GM23338 (cell line): ENCODE results near the gene GRM4. TPM values are rescaled to one million over a fixed set of nuclear protein-coding genes. Genes with fewer than 3 reads are reported as not detected.

Source experiments
- ATAC-seq: fragments of 200-7000 bp; cut with Tn5 transposase; 3 replicates; pipeline ENCODE4 v1.9.1; 2020
- DNase-seq: peaks from one replicate; pipeline ENCODE4 v3.0.0-alpha.2; 2015; ENCODE audit warnings: low spot score
- H2AFZ ChIP-seq: fragments of 200-600 bp; sonication (generic); 2 replicates; pipeline ENCODE4 v1.8.0; 2016; ENCODE audit warnings: antibody characterized with exemption, mild to moderate bottlenecking, moderate library complexity
- H3F3A ChIP-seq: fragments of 200-600 bp; sonication (generic); replicated peaks from 2 replicates; pipeline ENCODE4 v1.8.0; 2017; ENCODE audit warnings: antibody characterized with exemption, mixed run types, low read depth
- H3K27ac ChIP-seq: fragments of 200-600 bp; sonication (generic); 2 replicates; pipeline ENCODE4 v1.6.1; 2016; ENCODE audit warnings: low read depth
- H3K27me3 ChIP-seq: fragments of 200-600 bp; sonication (generic); 2 replicates; pipeline ENCODE4 v1.8.0; 2016; ENCODE audit warnings: mild to moderate bottlenecking, mixed run types, moderate library complexity; ENCODE audit not compliant: insufficient read depth
- H3K36me3 ChIP-seq: fragments of 200-600 bp; sonication (generic); 2 replicates; pipeline ENCODE4 v1.8.0; 2016; ENCODE audit warnings: mild to moderate bottlenecking; ENCODE audit not compliant: insufficient read depth
- H3K4me1 ChIP-seq: fragments of 200-600 bp; sonication (generic); 2 replicates; pipeline ENCODE4 v1.8.0; 2016; ENCODE audit warnings: mild to moderate bottlenecking, moderate library complexity; ENCODE audit not compliant: insufficient read depth
- H3K4me2 ChIP-seq: fragments of 200-600 bp; sonication (generic); 2 replicates; pipeline ENCODE4 v1.7.1; 2017; ENCODE audit warnings: mixed run types
- H3K4me3 ChIP-seq: fragments of 200-600 bp; sonication (generic); 2 replicates; pipeline ENCODE4 v1.6.1; 2016; ENCODE audit warnings: mixed run types
- H3K79me2 ChIP-seq: fragments of 200-600 bp; sonication (generic); replicated peaks from 2 replicates; pipeline ENCODE4 v1.8.0; 2017; ENCODE audit warnings: mild to moderate bottlenecking; ENCODE audit not compliant: insufficient read depth
- H3K9me2 ChIP-seq: fragments of 200-600 bp; sonication (generic); 2 replicates; pipeline ENCODE4 v1.8.0; 2017; ENCODE audit not compliant: insufficient read depth
- H4K20me1 ChIP-seq: fragments of 200-600 bp; sonication (generic); replicated peaks from 2 replicates; pipeline ENCODE4 v1.8.0; 2017; ENCODE audit warnings: mild to moderate bottlenecking; ENCODE audit not compliant: insufficient read depth
- H3K27ac Mint-ChIP-seq: 2 replicates; pipeline ENCODE4 v1.8.0; 2020; ENCODE audit warnings: inconsistent platforms, mild to moderate bottlenecking, moderate library complexity, mixed read lengths
- H3K27me3 Mint-ChIP-seq: 3 replicates; pipeline ENCODE4 v1.8.0; 2022; ENCODE audit warnings: low read depth, mild to moderate bottlenecking, moderate library complexity, mixed read lengths, inconsistent platforms; ENCODE audit not compliant: insufficient read depth, poor library complexity
- H3K36me3 Mint-ChIP-seq: 3 replicates; pipeline ENCODE4 v1.8.0; 2021; ENCODE audit warnings: low read depth, mild to moderate bottlenecking, inconsistent platforms, moderate library complexity, mixed read lengths
- H3K4me1 Mint-ChIP-seq: 3 replicates; pipeline ENCODE4 v1.8.0; 2020; ENCODE audit warnings: mild to moderate bottlenecking, inconsistent platforms, mixed read lengths
- H3K4me3 Mint-ChIP-seq: 3 replicates; pipeline ENCODE4 v1.8.0; 2021; ENCODE audit warnings: moderate library complexity, mild to moderate bottlenecking, inconsistent platforms, mixed read lengths
- H3K9me3 Mint-ChIP-seq: 3 replicates; pipeline ENCODE4 v1.8.0; 2020; ENCODE audit warnings: moderate library complexity, mild to moderate bottlenecking, inconsistent platforms, mixed read lengths
- CREB1 ChIP-seq: fragments of 250-450 bp; sonication (Bioruptor Pico); IDR thresholded peaks from 2 replicates; pipeline ENCODE4 v1.5.0; 2020; ENCODE audit warnings: low read depth, mild to moderate bottlenecking, moderate library complexity
- CTCF ChIP-seq, 2 experiments: fragments of 200-600 bp in 1 of 2; sonication (generic) in 1 of 2; conservative IDR thresholded peaks; 2 replicates each; pipeline versions ENCODE4 v1.5.1 to v1.6.1; 2016 to 2017; ENCODE audit warnings: antibody characterized with exemption in 2 of 2, low read depth in 2 of 2, mild to moderate bottlenecking in 2 of 2, moderate library complexity in 1 of 2
- ETS1 ChIP-seq: IDR thresholded peaks from 2 replicates; pipeline ENCODE4 v1.6.1; 2016; ENCODE audit warnings: antibody characterized with exemption
- EZH2 ChIP-seq: fragments of 200-600 bp; sonication (generic); IDR thresholded peaks from one replicate; pipeline ENCODE4 v1.8.0; 2017; ENCODE audit warnings: antibody characterized with exemption, mild to moderate bottlenecking, low read depth; ENCODE audit not compliant: unreplicated experiment
- EZH2phosphoT487 ChIP-seq: fragments of 200-600 bp; sonication (generic); IDR thresholded peaks from one replicate; pipeline ENCODE4 v1.8.1; 2018; ENCODE audit warnings: antibody characterized with exemption; ENCODE audit not compliant: unreplicated experiment
- JUNB ChIP-seq: IDR thresholded peaks from one replicate; pipeline ENCODE4 v1.6.1; 2016; ENCODE audit warnings: antibody characterized with exemption; ENCODE audit not compliant: unreplicated experiment
- NANOG ChIP-seq: IDR thresholded peaks from 2 replicates; pipeline ENCODE4 v1.6.1; 2016; ENCODE audit warnings: antibody characterized with exemption, borderline replicate concordance
- POLR2AphosphoS5 ChIP-seq: IDR thresholded peaks from 2 replicates; pipeline ENCODE4 v1.6.1; 2016; ENCODE audit warnings: antibody characterized with exemption, low read depth
- STAT1 ChIP-seq: IDR thresholded peaks from one replicate; pipeline ENCODE4 v1.6.1; 2016; ENCODE audit warnings: antibody characterized with exemption; ENCODE audit not compliant: unreplicated experiment
- ZNF114 ChIP-seq: fragments of 250-450 bp; sonication (Bioruptor Pico); IDR thresholded peaks from 2 replicates; pipeline ENCODE4 v1.5.0; 2020; ENCODE audit warnings: mild to moderate bottlenecking, moderate library complexity
- ZNF331 ChIP-seq: fragments of 250-450 bp; sonication (Bioruptor Pico); IDR thresholded peaks from 2 replicates; pipeline ENCODE4 v1.5.0; 2020; ENCODE audit warnings: low read depth, mild to moderate bottlenecking, moderate library complexity
- polyA plus RNA-seq: library from polyadenylated mRNA; unstranded; fragments of >200 nt; fragmentation: Nextera tagmentation; extraction: Ambion mirVana; gene quantifications from 2 replicates; pipeline ENCODE4 v1.2.1, GENCODE V29; 2016
- total RNA-seq: library from RNA; depleted of rRNA; stranded (reverse); fragments of >200 nt; shearing (Covaris generic); gene quantifications from 2 replicates; pipeline ENCODE4 v1.2.3, GENCODE V29; 2014
- TF ChIP-seq, protein P1 (sequence below): fragments of 250-450 bp; sonication (Bioruptor Pico); IDR thresholded peaks from 2 replicates; pipeline ENCODE4 v1.5.0; 2020; ENCODE audit warnings: mild to moderate bottlenecking, moderate library complexity
- TF ChIP-seq, protein P2 (sequence below): IDR thresholded peaks from one replicate; pipeline ENCODE4 v1.6.1; 2018; ENCODE audit warnings: antibody characterized with exemption; ENCODE audit not compliant: unreplicated experiment

The GRM4 gene
- total and polyA plus RNA-seq, 2 experiments from 2014 or later, result 7.0 to 30.6 TPM

GRCh38 chr6:34149831-34150400 lies 4.0 kb upstream of the GRM4 start:
- no peak for ATAC-seq
- Mint-ChIP-seq H3K9me3 (no peaks in the 10 kb centered on the region; the same call in 2 of the 3 replicates), H3K27me3 (peaks cover 66% of the 10 kb centered on the region), H3K4me1 (peaks cover 59% of the 10 kb centered on the region), H3K4me3 (peak overlapping the region; percentile 20; the same call in 1 of the 3 replicates), H3K27ac (no peak overlapping the region), H3K36me3 (no peaks in the 10 kb centered on the region)
- no peak for DNase-seq
- no peak overlapping the region for H3K27ac ChIP-seq
- H3K79me2 ChIP-seq, result no peaks in the 10 kb centered on the region
- TF ChIP-seq CTCF (conservative IDR thresholded peaks at IDR 0.05; ENCODE audit: low read depth in 2 of 2) (no peak), ZNF331 (CRISPR knock-in tag) (no peak), EZH2phosphoT487 (no peak), EZH2 (no peak), CREB1 (CRISPR knock-in tag) (no peak), POLR2AphosphoS5 (no peak), STAT1 (no peak), JUNB (no peak), NANOG (no peak), ETS1 (no peak), ZNF114 (no peak)
- TF ChIP-seq, protein P1, sequence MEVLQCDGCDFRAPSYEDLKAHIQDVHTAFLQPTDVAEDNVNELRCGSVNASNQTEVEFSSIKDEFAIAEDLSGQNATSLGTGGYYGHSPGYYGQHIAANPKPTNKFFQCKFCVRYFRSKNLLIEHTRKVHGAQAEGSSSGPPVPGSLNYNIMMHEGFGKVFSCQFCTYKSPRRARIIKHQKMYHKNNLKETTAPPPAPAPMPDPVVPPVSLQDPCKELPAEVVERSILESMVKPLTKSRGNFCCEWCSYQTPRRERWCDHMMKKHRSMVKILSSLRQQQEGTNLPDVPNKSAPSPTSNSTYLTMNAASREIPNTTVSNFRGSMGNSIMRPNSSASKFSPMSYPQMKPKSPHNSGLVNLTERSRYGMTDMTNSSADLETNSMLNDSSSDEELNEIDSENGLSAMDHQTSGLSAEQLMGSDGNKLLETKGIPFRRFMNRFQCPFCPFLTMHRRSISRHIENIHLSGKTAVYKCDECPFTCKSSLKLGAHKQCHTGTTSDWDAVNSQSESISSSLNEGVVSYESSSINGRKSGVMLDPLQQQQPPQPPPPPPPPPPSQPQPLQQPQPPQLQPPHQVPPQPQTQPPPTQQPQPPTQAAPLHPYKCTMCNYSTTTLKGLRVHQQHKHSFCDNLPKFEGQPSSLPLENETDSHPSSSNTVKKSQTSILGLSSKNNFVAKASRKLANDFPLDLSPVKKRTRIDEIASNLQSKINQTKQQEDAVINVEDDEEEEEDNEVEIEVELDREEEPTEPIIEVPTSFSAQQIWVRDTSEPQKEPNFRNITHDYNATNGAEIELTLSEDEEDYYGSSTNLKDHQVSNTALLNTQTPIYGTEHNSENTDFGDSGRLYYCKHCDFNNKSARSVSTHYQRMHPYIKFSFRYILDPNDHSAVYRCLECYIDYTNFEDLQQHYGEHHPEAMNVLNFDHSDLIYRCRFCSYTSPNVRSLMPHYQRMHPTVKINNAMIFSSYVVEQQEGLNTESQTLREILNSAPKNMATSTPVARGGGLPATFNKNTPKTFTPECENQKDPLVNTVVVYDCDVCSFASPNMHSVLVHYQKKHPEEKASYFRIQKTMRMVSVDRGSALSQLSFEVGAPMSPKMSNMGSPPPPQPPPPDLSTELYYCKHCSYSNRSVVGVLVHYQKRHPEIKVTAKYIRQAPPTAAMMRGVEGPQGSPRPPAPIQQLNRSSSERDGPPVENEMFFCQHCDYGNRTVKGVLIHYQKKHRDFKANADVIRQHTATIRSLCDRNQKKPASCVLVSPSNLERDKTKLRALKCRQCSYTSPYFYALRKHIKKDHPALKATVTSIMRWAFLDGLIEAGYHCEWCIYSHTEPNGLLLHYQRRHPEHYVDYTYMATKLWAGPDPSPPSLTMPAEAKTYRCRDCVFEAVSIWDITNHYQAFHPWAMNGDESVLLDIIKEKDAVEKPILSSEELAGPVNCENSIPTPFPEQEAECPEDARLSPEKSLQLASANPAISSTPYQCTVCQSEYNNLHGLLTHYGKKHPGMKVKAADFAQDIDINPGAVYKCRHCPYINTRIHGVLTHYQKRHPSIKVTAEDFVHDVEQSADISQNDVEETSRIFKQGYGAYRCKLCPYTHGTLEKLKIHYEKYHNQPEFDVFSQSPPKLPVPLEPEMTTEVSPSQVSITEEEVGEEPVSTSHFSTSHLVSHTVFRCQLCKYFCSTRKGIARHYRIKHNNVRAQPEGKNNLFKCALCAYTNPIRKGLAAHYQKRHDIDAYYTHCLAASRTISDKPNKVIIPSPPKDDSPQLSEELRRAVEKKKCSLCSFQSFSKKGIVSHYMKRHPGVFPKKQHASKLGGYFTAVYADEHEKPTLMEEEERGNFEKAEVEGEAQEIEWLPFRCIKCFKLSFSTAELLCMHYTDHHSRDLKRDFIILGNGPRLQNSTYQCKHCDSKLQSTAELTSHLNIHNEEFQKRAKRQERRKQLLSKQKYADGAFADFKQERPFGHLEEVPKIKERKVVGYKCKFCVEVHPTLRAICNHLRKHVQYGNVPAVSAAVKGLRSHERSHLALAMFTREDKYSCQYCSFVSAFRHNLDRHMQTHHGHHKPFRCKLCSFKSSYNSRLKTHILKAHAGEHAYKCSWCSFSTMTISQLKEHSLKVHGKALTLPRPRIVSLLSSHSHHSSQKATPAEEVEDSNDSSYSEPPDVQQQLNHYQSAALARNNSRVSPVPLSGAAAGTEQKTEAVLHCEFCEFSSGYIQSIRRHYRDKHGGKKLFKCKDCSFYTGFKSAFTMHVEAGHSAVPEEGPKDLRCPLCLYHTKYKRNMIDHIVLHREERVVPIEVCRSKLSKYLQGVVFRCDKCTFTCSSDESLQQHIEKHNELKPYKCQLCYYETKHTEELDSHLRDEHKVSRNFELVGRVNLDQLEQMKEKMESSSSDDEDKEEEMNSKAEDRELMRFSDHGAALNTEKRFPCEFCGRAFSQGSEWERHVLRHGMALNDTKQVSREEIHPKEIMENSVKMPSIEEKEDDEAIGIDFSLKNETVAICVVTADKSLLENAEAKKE (CRISPR knock-in tag), result no peak
- TF ChIP-seq, protein P2, sequence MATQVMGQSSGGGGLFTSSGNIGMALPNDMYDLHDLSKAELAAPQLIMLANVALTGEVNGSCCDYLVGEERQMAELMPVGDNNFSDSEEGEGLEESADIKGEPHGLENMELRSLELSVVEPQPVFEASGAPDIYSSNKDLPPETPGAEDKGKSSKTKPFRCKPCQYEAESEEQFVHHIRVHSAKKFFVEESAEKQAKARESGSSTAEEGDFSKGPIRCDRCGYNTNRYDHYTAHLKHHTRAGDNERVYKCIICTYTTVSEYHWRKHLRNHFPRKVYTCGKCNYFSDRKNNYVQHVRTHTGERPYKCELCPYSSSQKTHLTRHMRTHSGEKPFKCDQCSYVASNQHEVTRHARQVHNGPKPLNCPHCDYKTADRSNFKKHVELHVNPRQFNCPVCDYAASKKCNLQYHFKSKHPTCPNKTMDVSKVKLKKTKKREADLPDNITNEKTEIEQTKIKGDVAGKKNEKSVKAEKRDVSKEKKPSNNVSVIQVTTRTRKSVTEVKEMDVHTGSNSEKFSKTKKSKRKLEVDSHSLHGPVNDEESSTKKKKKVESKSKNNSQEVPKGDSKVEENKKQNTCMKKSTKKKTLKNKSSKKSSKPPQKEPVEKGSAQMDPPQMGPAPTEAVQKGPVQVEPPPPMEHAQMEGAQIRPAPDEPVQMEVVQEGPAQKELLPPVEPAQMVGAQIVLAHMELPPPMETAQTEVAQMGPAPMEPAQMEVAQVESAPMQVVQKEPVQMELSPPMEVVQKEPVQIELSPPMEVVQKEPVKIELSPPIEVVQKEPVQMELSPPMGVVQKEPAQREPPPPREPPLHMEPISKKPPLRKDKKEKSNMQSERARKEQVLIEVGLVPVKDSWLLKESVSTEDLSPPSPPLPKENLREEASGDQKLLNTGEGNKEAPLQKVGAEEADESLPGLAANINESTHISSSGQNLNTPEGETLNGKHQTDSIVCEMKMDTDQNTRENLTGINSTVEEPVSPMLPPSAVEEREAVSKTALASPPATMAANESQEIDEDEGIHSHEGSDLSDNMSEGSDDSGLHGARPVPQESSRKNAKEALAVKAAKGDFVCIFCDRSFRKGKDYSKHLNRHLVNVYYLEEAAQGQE, result no peak
- H3K4me1 ChIP-seq, result peaks cover 50% of the 10 kb centered on the region
- H2AFZ ChIP-seq, result no peak overlapping the region
- peak overlapping the region; percentile 49 for H3K4me2 ChIP-seq
- H3K4me3 ChIP-seq, result no peak overlapping the region; the same call in 1 of the 2 replicates
- no peaks in the 10 kb centered on the region for H3K9me2 ChIP-seq
- H3K36me3 ChIP-seq, result no peaks in the 10 kb centered on the region
- peaks cover 16% of the 10 kb centered on the region for H3F3A ChIP-seq
- H4K20me1 ChIP-seq, result no peaks in the 10 kb centered on the region
- H3K27me3 ChIP-seq, result peaks cover 58% of the 10 kb centered on the region
